ENCODE results near the gene TNFRSF18.

DNA sequence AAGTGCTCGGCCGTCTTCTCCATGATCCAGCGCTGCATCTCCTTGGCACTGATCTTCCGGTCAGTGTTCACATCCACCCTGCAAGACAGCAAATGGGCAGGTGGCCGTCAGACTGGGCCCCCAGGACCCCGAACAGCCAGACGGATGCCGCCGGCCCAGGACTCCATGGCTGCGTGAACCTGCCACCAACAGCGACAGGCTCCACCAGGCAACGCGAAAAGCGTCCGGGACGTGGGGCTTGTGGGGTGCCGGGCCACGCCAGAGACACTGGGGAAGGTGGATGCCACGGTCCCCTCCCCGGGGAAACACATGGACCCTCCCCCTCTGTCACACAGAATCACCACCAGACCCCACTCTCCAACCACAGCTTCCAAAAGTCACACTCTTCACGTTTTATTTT lies 17.5 kb upstream of the TNFRSF18 start:
- TF ChIP-seq CTCF (IDR thresholded peaks at IDR 0.05) (no peak), POLR2A (IDR thresholded peaks at IDR 0.05) (no peak)
